Ramos (cell line): ENCODE data around the gene DDX39A.

ENCODE experiments used
- in situ Hi-C: fragments of 300-500 bp; cut with MboI; formaldehyde crosslinking; loops from one replicate; pipeline ENCODE4 v1.14.3; 2022; ENCODE audit warnings: low sequenced_read_pairs; ENCODE audit not compliant: unreplicated experiment

The DDX39A gene

DNA sequence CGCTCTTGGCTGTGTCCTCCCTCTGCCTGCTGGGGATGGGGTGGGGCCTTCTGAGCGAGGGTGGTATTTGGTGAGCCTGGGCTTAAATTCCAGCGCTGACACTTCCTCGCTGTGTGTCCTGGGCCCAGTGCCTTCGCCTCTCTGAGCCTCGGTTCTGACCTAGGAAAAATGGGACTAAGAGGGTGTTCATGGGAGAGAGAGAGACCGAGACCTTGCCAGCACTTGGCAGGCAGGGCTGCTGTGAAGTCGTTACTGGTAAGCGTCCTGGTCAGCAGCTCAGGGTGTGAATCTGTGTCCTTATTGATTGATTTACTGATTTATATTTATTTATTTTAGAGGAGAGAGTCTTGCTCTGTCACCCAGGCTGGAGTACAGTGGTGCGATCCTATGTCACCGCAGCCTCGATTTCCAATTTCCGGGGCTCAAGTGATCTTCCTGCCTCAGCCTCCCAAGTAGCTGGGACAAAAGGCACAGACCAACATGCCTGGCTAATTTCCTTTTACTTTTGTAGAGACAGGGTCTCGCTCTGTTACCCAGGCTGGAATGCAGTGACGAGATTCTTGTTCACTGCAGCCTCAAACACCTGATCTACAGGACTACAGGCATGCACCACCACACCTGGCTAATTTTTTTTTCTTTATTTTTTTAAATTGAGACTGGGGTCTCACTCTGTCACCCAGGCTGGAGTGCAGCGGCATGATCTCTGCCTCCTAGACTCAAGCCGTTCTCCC lies 16.3 kb upstream of the DDX39A start:
- in situ Hi-C loops, result no loop called here

DNA sequence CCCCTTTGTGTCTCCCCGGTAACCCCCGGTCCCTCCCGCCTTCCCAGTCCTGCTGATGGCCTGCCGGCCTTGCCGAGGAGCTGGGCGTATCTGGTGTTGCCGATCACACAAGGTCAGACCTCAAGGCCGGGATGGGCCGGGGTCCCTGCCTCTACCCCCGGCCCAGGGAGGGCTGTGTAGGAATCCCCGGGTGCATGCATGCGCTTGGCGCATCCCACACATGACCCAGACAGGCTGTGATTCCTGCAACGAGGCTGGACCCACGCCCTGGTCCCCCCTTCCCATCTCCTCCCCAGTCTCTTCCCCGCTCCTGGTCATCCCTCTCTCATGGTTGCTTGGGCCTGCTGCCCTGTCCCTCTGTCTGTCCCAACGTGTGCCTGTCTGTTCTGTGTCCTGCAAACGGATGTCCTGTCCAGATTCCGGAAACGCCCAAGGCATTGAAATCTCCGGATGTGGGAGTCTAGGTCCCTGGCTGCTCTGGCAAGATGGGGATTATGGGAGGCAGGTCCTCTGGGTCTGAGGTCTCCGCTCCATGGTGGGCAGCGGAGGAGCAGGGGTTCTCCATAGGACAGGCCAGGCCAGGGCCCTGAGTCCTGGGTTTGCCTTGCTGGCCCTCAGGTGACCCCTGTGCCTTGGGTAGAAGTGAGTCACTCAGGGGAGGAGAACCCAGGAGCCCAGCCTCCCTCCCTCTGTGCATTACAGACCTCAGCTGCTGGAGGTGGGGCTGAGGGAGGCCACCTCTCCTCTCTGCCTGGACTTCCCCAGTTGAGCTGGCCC lies 15.6 kb upstream of the DDX39A start:
- in situ Hi-C loops, result no loop called here

GRCh38 chr19:14433554-14434501 lies 14.7 kb upstream of the DDX39A start:
- in situ Hi-C loops, result no loop called here

DNA sequence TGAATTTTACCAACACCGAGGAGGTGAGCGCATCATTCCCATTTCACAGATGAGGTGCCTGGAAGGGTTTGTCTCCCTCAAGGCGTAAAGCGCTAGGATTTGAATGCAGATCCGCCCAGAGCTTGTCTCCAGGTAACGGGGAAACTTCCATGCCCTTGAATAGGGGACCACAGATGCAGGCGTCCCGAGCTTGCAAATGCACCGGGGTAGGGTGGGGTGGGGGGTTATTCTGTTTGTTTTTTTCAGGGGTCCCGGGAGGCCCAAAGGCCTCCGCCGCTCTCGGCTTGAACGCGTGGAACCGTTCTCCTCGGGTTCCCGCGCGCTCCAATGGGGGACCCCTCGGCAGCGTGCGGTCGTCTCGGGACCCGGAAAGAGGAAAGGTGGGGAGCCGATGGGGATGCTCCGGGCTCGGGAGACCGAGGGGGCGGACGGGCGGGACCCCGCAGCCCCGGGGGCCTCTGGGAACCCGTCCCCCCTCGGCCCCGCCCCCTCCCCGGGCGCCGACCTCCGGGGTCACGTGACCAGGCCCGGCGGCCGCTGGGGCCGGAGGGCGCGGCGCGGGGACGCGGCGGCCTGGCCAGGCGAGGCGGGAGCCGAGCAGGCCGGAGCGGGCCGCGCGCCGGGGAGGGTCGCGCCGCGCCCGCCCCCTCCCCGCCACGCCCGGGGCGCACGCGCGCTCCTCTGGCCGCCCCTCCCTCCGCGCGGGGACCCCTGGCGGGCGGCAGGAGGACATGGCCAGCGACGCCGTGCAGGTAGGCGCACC lies 13.8 kb upstream of the DDX39A start, which contains the start of gene PKN1:
Gene PKN1, plus strand, starts transcription at position 516 of the 763 bp plus-strand sequence. Its CDS starts 216 bp downstream, at position 732.
- in situ Hi-C loops, result no loop called here

- in situ Hi-C loops, result no loop called here
Observed at GRCh38 chr19:14430712-14431111, 11.6 kb upstream of the DDX39A start.

DNA sequence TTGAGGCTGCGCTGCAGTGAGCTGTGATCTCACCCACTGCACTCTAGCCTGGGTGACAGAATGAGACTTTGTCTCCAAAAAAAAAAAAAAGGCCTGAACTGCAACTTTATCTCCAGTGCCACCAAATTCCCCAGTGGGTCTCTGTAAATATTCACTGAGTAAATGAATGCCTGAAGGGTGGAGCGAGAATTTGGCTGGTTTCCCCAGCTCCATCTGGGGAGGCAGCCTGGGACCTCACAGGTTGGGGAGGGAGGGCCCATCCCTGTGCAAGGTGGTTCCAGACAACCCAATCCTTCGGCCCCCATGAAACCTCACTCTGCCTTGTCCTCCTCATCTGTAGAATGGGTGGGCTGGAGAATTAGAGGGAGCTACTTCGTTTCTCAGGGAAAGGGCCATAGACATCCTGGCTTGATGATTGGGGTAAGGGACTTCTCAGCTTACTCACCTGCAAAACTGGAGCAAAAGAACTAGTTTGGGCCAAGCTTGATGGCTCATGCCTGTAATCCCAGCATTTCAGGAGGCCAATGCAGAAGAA lies 9.8 kb upstream of the DDX39A start:
- in situ Hi-C loops, result loop anchor here (5.0 kb wide), 1 partner anchor 48 kb away; the partner anchor contains the start of gene PTGER1

- in situ Hi-C loops, result loop anchor here (5.0 kb wide), 1 partner anchor 50 kb away; the partner anchor contains the start of gene PTGER1
Observed at GRCh38 chr19:14427461-14427860, 8.3 kb upstream of the DDX39A start.

DNA sequence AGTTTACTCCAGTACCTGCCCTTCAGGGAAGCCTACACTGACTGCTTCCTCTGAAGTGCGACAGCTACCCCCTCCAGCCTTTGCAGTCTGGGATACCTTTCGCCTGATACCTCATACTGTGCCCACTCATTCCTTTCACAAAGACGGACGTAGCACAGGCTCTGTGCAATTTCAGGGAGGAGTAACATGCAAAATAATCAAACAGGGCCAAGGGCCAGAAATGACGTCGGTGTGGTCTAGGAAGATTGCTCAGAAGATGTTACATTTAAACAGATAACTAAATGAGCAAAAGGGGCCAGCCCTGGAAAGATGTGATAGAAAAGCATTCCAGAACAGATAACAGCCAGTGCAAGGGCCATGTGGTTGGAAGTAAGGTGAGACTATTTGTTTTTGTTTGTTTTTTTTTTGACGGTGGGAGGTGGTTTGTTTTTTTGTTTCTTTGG lies 6.6 kb upstream of the DDX39A start:
- in situ Hi-C loops, result loop anchor here (5.0 kb wide), 1 partner anchor 52 kb away; the partner anchor contains the start of gene PTGER1

- in situ Hi-C loops, result no loop called here
Observed at GRCh38 chr19:14418856-14419105, 360 bp downstream of the DDX39A start.

DNA sequence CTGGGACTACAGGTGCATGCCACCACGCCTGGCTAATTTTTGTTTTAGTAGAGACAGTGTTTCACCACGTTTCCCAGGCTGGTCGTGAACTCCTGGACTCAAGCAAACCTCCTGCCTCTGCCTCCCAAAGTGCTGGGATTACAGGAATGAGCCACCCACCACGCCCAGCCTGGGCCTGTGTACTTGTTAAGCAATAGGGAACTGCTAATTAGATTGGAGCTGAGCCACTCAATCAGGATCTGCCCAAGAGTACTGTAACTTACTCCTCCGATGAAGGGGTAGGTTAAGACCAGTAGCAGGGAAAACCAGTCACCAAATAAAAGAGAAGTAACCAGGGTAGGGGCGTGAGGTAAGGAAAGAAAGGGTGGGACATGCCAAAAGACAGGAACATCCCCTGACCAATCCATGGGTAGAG lies 2.3 kb downstream of the DDX39A start:
- in situ Hi-C loops, result no loop called here

- in situ Hi-C loops, result no loop called here
Observed at GRCh38 chr19:14414926-14415690, 4.0 kb downstream of the DDX39A start.

GRCh38 chr19:14413693-14414181 lies 5.4 kb downstream of the DDX39A start:
- in situ Hi-C loops, result no loop called here

- in situ Hi-C loops, result no loop called here
Observed at GRCh38 chr19:14412996-14413692, 6.0 kb downstream of the DDX39A start.

DNA sequence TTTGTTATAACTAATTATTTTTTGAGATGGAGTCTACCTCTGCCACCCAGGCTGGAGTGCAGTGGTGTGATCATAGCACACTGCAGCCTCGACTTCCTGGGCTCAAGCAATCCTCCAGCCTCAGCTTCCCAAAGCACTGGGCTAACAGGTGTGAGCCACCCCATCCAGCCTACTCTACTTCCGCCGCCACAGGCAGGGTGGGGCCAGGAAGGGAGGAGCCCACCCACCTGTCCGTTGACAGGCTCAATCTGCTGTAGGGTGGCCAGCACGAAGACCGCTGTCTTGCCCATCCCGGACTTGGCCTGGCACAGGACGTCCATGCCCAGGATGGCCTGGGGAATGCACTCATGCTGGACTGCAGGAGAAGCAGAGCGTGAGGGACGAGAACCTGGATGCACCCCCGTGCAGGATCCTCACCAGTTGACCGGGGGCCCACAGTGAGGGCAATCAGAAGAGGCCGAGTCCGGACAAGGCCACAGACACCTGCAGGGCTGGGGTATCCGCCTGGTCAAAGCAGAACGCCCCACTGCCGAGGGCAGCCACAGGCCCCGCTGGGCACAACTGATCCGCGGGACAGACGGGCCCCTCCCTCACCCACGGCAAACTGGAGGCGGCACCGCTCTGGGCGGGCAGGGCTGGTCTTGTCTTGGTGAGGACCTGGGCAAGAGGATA lies 6.7 kb downstream of the DDX39A start:
- in situ Hi-C loops, result no loop called here

DNA sequence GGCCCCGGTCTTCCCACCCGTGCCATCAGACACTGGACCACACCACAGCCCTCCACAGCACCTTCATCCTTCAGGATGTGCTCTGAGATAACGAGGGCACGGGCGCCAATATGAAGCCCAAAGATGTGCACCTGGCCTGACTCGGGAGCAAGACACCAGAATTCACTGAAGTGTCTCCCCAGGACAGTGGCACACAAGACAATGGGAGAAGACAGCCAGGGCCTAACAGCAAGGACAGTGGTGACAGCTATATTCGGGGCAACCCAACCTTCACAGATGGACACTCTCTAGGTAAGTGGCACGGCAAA lies 7.2 kb downstream of the DDX39A start:
- in situ Hi-C loops, result no loop called here

DNA sequence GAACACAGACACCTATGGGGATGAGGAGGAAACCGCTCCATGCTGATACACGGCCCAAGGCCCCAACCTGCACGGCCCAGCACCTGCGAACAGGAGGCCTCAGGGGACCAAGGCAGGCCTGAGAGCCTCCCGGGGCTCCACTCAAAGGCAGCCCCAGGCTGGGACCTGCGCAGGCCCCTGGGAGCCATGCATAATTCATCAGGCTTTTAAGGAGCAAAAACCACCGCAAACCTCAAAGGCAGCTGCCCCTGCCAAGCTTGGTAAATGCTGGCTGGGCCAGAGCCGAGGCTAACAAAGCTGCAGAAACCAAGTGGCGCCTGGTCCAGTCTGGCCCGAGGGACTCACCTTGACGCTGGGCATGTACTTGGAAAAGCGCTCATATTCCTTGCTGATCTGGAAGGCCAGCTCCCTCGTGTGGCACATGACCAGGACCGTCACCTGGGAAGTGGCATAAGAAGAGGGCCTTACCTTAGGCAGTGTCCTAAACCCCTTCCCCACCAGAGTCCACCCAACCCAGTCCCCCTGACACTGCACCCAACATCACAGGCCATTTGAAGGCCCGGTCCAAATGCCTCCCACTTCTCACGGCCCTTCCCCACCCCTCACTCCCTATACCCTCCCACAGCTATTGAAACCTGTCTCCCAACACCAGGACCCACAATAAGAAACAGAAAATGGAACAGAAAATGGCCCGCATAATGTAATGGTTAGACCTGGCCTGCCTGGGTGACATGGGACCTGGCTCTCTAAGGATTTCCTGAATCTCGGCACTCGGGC lies 7.8 kb downstream of the DDX39A start:
- in situ Hi-C loops, result no loop called here
